Mesothelial cell of epicardium (in vitro differentiated cells): ENCODE results near the gene TAOK1. TPM values are rescaled to one million over a fixed set of nuclear protein-coding genes. Genes with fewer than 3 reads are reported as not detected.

ENCODE experiments used
- DNase-seq, 2 experiments: peaks; one replicate each; pipeline ENCODE4 v3.0.0; 2021; ENCODE audit warnings: low spot score in 2 of 2; ENCODE audit not compliant: unreplicated experiment in 2 of 2
- H3K27ac Mint-ChIP-seq: 2 replicates; pipeline ENCODE4 v1.8.0; 2021; ENCODE audit warnings: mixed read lengths
- H3K27me3 Mint-ChIP-seq: 2 replicates; pipeline ENCODE4 v1.8.0; 2021; ENCODE audit warnings: low read depth, mixed read lengths
- H3K36me3 Mint-ChIP-seq: 2 replicates; pipeline ENCODE4 v1.8.0; 2021; ENCODE audit warnings: mixed read lengths
- H3K4me1 Mint-ChIP-seq: 2 replicates; pipeline ENCODE4 v1.8.0; 2021; ENCODE audit warnings: mixed read lengths
- H3K4me3 Mint-ChIP-seq: 2 replicates; pipeline ENCODE4 v1.8.0; 2021; ENCODE audit warnings: mild to moderate bottlenecking, moderate library complexity, mixed read lengths
- H3K9me3 Mint-ChIP-seq: 2 replicates; pipeline ENCODE4 v1.8.0; 2021; ENCODE audit warnings: mixed read lengths
- CTCF ChIP-seq: fragments of 200-600 bp; sonication (generic); IDR thresholded peaks from one replicate; pipeline ENCODE4 v1.5.0; 2021; ENCODE audit warnings: antibody characterized with exemption; ENCODE audit not compliant: unreplicated experiment
- total RNA-seq: library from RNA; stranded (reverse); gene quantifications from 3 replicates; pipeline ENCODE4 v1.2.1, GENCODE V29; 2021

The TAOK1 gene
- total RNA-seq, 1 donor from 2014 or later = 86.7 TPM

- peaks cover 51% of the 10 kb centered on the region for H3K4me1 Mint-ChIP-seq
- H3K4me3 Mint-ChIP-seq = peak overlapping the region; percentile 76
- H3K27me3 Mint-ChIP-seq = no peaks in the 10 kb centered on the region
- peak overlapping the region; percentile 99 for H3K27ac Mint-ChIP-seq
- H3K36me3 Mint-ChIP-seq = no peaks in the 10 kb centered on the region
- peak; percentile 92 to 100 for DNase-seq
- H3K9me3 Mint-ChIP-seq = no peaks in the 10 kb centered on the region
- peak; percentile 86 for TF ChIP-seq CTCF
Observed at GRCh38 chr17:29591737-29592608, 201.8 kb downstream of the TAOK1 start.

- TF ChIP-seq CTCF = no peak
- peak within 1 kb of the TSS; percentile 77 for H3K4me3 Mint-ChIP-seq
- DNase-seq = no peak
- H3K9me3 Mint-ChIP-seq = no peaks in the 10 kb centered on the region
- peaks cover 51% of the 10 kb centered on the region for H3K4me1 Mint-ChIP-seq
- peak within 1 kb of the TSS; percentile 99 for H3K27ac Mint-ChIP-seq
- no peaks in the 10 kb centered on the region for H3K27me3 Mint-ChIP-seq
- H3K36me3 Mint-ChIP-seq = no peaks in the 10 kb centered on the region
Observed at GRCh38 chr17:29592850-29593551, 202.8 kb downstream of the TAOK1 start, which contains the start of gene ANKRD13B. Gene ANKRD13B, plus strand, starts transcription at chr17:29593132. Its CDS starts 490 bp downstream, at chr17:29593622.

DNA sequence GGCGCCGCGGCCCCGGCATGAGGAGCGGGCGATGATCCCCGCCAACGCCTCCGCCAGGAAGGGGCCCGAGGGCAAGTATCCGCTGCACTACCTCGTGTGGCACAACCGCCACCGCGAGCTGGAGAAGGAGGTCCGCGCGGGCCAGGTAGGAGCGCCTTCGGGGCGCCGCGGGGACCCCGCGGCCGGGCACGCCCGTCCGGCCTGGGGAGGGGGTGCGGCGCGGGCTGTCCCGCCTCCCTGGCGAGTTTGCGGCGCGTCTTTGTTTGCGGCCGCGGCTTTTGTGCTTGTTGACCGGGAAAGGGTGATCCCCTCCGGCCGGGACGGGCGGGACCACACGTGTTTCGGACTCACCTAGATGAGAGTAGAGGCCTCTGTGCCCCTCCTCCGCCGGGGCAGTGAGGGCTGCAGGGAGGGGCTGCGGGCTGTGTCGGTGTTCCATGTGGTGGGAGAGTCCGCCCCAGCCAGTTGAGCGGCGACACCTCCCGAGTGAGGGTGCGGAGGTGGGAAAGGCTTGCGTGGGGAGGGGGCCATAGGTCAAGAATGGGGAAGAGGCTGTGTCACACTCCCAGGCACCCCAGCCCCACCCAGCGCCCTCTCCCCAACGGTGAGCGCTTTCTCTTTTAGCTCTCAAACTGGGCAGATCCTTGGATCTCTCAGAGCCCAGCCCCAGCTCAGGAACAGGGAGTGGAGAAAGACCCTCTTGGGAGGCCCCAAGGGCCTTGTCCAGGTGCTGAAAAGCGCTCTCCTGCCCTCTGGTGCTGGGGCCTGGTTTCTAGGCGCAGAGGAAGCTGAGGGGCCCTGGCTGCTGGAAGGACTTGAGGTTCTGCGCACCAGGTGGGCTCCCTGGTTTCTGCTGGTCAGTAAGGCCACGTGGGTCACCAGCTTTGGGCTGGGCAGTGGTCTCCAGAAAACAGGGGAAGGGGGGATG, 203.7 kb downstream of the TAOK1 start:
- Mint-ChIP-seq H3K36me3 (no peaks in the 10 kb centered on the region), H3K27ac (peak overlapping the region; percentile 47), H3K27me3 (no peaks in the 10 kb centered on the region), H3K4me3 (peak overlapping the region; percentile 77), H3K9me3 (no peaks in the 10 kb centered on the region), H3K4me1 (peaks cover 47% of the 10 kb centered on the region)
- DNase-seq = peak in 1 of 2 experiments; percentile 66
- no peak for TF ChIP-seq CTCF

- no peaks in the 10 kb centered on the region for H3K36me3 Mint-ChIP-seq
- TF ChIP-seq CTCF = no peak
- no peak overlapping the region for H3K27ac Mint-ChIP-seq
- no peaks in the 10 kb centered on the region for H3K27me3 Mint-ChIP-seq
- H3K4me1 Mint-ChIP-seq = peaks cover 47% of the 10 kb centered on the region
- no peak for DNase-seq
- peak overlapping the region; percentile 77 for H3K4me3 Mint-ChIP-seq
- no peaks in the 10 kb centered on the region for H3K9me3 Mint-ChIP-seq
Observed at GRCh38 chr17:29594519-29595090, 204.4 kb downstream of the TAOK1 start.
